Measurements from ENCODE around the gene USP28. TPM values are rescaled to one million over a fixed set of nuclear protein-coding genes. Genes with fewer than 3 reads are reported as not detected.

Gene USP28
- total and polyA plus RNA-seq, 3 donors from 2014 or later: 23.2 to 39.9 (median 36.6) TPM

DNA sequence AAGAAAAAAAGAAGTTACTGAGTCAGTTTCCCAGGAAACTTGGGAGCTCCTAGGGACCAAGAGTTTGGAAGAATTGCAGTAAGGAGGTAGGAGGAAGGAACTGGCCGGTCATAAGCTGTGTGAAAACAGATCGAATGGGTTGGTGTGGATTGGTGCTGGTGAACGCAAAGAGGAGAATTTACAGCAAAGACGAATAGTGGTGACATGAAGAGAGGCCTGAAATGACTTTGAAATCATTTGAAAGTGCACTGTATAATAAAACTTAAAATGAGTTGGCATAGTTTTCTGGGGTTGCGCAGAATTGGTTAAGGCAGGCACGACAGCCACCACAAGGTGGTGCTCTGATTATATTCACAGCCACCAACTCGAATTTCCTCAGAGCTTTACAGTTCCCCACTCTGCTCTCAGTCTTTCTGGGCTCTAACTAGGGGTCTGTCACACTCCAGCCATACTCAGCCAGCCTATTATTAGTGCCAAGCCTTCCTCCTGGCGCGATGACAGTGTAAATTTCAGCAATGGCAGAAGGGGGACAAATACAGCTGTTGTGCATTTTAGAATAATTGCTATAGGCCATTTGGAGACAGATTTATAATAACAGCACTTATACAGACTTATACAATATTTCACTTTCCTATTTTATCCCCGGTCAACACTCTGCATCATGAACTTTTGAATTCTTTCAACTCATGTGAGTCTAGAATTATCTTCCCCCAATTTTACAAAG, 20.9 kb upstream of the USP28 start:
- Histone ChIP-seq H3K4me1 (peaks cover 9% of the 10 kb centered on the region), H3K27me3 (no peaks in the 10 kb centered on the region), H3K36me3 (ENCODE audit: low read depth, missing control alignments) (no peaks in the 10 kb centered on the region), H3K27ac (no peak overlapping the region), H3K4me3 (no peak overlapping the region), H3K9me3 (no peaks in the 10 kb centered on the region)
- WGBS, 2 donors: 42 to 47% methylated on average over 10 of the region's 10 CpGs
- intact Hi-C loops (cut with DNase I; ENCODE audit: low total_unique reads): loop anchor here (10.0 kb wide), 1 partner anchor 368 kb away; no protein-coding TSS in a partner anchor
- peak; percentile 66 for DNase-seq
- TF ChIP-seq, protein P1, sequence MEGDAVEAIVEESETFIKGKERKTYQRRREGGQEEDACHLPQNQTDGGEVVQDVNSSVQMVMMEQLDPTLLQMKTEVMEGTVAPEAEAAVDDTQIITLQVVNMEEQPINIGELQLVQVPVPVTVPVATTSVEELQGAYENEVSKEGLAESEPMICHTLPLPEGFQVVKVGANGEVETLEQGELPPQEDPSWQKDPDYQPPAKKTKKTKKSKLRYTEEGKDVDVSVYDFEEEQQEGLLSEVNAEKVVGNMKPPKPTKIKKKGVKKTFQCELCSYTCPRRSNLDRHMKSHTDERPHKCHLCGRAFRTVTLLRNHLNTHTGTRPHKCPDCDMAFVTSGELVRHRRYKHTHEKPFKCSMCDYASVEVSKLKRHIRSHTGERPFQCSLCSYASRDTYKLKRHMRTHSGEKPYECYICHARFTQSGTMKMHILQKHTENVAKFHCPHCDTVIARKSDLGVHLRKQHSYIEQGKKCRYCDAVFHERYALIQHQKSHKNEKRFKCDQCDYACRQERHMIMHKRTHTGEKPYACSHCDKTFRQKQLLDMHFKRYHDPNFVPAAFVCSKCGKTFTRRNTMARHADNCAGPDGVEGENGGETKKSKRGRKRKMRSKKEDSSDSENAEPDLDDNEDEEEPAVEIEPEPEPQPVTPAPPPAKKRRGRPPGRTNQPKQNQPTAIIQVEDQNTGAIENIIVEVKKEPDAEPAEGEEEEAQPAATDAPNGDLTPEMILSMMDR (IDR thresholded peaks at IDR 0.05): peak; percentile 64 to 76 (median 70)
- no peak for TF ChIP-seq POLR2A (IDR thresholded peaks at IDR 0.05)

DNA sequence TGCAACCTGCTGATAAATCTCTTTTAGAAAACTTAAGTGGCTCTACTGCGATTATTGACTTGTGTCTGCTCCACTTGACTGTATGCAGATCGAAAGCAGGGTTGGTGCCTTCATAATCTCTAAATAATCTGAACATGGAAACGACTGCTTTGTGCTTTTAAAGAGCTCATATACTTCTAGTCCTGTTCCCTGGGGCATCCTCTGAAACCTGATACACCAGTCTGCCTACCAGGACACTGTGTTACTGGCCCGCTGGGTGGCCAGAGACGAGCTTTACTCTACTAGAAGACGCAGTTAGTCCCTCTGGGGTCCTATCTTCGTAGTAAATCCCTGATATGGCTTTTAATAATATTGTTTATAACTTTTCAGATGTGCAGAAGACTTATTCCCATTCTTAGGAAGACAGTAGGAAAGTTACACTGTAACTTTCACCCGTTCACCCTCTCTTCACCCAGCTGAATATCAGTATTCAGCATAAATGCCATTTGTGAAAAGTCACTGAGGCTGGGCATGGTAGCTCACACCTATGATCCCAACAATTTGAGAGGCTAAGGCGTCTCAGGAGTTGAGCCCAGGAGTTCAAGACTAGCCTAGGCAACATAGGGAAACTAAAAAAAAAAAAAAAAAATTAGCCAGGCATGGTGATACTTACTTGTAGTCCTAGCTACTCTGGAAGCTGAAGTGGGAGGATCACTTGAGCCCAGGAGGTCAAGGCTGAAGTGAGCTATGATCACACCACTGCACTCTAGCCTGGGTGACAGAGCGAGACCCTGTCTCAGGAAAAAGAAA, 20.2 kb upstream of the USP28 start:
- Histone ChIP-seq H3K27ac (peak overlapping the region in 1 of 2 donors; percentile 54), H3K9me3 (no peaks in the 10 kb centered on the region), H3K36me3 (ENCODE audit: low read depth, missing control alignments) (no peaks in the 10 kb centered on the region), H3K4me1 (peaks cover 9% of the 10 kb centered on the region), H3K4me3 (no peak overlapping the region), H3K27me3 (no peaks in the 10 kb centered on the region)
- peak; percentile 25 for DNase-seq
- intact Hi-C loops (cut with DNase I; ENCODE audit: low total_unique reads): loop anchor here (10.0 kb wide), 1 partner anchor 369 kb away; no protein-coding TSS in a partner anchor
- TF ChIP-seq, protein P1 (IDR thresholded peaks at IDR 0.05): no peak
- no peak for TF ChIP-seq POLR2A (IDR thresholded peaks at IDR 0.05)
- 41 to 47% methylated on average over 10 of the region's 10 CpGs for WGBS, 2 donors

DNA sequence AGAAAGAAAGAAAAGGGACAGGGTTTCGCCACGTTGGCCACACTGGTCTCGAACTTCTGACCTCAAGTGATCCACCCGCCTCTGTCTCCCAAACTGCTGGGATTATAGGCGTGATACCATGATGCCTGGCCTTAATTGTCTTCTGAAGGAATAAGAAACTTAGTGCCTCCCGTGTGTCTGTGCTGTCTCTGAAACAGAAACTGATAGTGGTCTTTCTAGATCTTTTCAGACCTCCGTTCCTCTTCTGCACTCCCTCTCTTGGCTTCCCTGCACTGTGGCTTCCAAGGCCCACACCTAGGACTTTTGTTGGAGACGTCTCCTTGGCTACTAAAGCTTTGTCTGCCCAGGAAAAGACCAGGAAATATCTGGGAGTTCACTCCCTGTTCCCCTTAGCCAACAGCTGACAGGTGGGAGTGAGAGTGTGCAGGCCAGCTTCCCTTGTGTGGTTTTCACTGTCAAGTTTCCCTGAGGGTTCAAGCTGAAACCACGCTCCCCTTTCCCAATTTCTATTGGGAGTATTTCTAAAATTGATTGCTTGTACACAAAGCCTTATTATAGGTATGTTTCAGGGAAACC, 19.1 kb upstream of the USP28 start:
- Histone ChIP-seq H3K36me3 (ENCODE audit: low read depth, missing control alignments) (no peaks in the 10 kb centered on the region), H3K4me3 (no peak overlapping the region), H3K9me3 (no peaks in the 10 kb centered on the region), H3K27me3 (no peaks in the 10 kb centered on the region), H3K4me1 (peaks cover 9% of the 10 kb centered on the region), H3K27ac (no peak overlapping the region)
- 59 to 77% methylated on average over 9 of the region's 9 CpGs for WGBS, 2 donors
- peak; percentile 27 for DNase-seq
- intact Hi-C loops (cut with DNase I; ENCODE audit: low total_unique reads): loop anchor here (10.0 kb wide), 1 partner anchor 370 kb away; no protein-coding TSS in a partner anchor
- TF ChIP-seq, protein P1 (IDR thresholded peaks at IDR 0.05): no peak
- no peak for TF ChIP-seq POLR2A (IDR thresholded peaks at IDR 0.05)

GRCh38 chr11:113888848-113889247, 13.5 kb upstream of the USP28 start:
- no peak overlapping the region for H3K4me3 ChIP-seq
- H3K36me3 ChIP-seq (ENCODE audit: low read depth, missing control alignments): no peaks in the 10 kb centered on the region
- intact Hi-C loops (cut with DNase I; ENCODE audit: low total_unique reads): no loop called here
- H3K4me1 ChIP-seq: no peaks in the 10 kb centered on the region
- H3K27ac ChIP-seq: no peak overlapping the region
- TF ChIP-seq, protein P1 (IDR thresholded peaks at IDR 0.05): no peak
- TF ChIP-seq POLR2A (IDR thresholded peaks at IDR 0.05): no peak
- DNase-seq: no peak
- no peaks in the 10 kb centered on the region for H3K27me3 ChIP-seq
- H3K9me3 ChIP-seq: no peaks in the 10 kb centered on the region
